ENCODE data around the gene TRIM34.

DNA sequence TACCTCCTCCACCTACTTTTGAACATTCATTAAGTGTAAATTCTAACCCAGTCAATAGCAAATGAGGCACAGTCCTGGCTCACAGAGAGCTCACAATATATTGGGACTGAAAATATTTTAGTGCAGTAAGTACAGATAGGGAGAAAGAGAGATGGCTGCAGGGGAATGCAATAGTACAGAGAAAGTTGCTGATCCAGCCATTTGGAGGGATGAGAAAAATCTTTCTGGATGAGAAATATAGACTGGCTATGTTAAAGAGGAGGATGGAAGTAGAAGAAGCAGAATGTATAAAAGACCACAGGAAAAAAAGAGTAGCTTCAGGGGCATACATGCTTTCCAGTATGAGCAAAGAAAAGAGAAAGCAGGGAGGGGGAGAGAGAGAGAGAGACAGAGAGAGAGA lies 47.7 kb upstream of the TRIM34 start:
- TF ChIP-seq, protein P1, sequence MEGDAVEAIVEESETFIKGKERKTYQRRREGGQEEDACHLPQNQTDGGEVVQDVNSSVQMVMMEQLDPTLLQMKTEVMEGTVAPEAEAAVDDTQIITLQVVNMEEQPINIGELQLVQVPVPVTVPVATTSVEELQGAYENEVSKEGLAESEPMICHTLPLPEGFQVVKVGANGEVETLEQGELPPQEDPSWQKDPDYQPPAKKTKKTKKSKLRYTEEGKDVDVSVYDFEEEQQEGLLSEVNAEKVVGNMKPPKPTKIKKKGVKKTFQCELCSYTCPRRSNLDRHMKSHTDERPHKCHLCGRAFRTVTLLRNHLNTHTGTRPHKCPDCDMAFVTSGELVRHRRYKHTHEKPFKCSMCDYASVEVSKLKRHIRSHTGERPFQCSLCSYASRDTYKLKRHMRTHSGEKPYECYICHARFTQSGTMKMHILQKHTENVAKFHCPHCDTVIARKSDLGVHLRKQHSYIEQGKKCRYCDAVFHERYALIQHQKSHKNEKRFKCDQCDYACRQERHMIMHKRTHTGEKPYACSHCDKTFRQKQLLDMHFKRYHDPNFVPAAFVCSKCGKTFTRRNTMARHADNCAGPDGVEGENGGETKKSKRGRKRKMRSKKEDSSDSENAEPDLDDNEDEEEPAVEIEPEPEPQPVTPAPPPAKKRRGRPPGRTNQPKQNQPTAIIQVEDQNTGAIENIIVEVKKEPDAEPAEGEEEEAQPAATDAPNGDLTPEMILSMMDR (IDR thresholded peaks at IDR 0.05), result no peak
- no peak for TF ChIP-seq POLR2A (IDR thresholded peaks at IDR 0.05)

Measured in esophagus squamous epithelium (tissue), 4 donors.